ENCODE data around the gene SESTD1. TPM values are rescaled to one million over a fixed set of nuclear protein-coding genes. Genes with fewer than 3 reads are reported as not detected.

Gene SESTD1
- polyA plus RNA-seq, 3 donors, result 25.3 to 44.4 (median 25.3) TPM

DNA sequence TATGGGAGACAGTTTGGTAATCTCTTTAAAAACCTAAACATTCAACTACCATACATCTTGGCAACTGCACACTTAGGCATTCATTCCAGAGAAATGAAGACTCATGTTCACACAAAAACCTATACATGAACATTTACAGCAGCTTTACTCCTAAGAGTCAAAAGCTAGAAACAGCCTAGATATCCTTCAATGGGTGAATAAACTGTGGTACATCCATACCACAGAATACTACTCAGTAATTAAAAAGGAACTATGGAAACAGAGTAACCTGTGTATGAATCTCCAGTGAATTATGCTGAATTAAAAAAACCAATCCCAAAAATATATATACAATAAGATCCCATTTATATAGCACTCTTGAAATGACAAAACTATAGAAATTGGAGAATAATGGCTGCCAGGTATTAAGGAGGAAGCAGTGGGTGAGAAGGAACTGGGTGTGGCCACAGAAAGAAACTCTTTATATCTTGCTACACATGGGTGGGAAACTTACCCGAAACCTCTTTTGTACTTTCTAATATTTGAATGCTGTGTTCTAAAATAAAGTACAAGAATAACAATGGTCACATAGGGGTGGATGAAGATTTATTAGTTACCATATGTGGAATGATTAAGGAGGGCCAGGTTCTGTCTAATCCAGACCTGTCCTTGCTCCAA is 13.7 kb downstream of the SESTD1 start:
- H3K4me2 ChIP-seq (replicated peaks; ENCODE audit: extremely low read depth, low read length, poor library complexity, severe bottlenecking), result peak overlapping the region; percentile 24
- peaks cover 98% of the 10 kb centered on the region for H3K79me2 ChIP-seq (ENCODE audit: insufficient read depth, low read length)

GRCh38 chr2:179250095-179250494 is 14.5 kb downstream of the SESTD1 start:
- H3K27ac Mint-ChIP-seq, result peak overlapping the region in 5 of 7 donors; percentile 32 to 74 (median 46)
- H3K79me2 ChIP-seq (ENCODE audit: insufficient read depth, low read length), result peaks cover 98% of the 10 kb centered on the region
- intact Hi-C loops (cut with micrococcal nuclease), result no loop called here

More for the DNA sequence above, 13.7 kb downstream of the SESTD1 start:
- peak overlapping the region in 1 of 2 donors; percentile 16 for H3K27ac ChIP-seq (ENCODE audit: low read depth in 1 of 2, low read length in 2 of 2)
- peaks cover 98% of the 10 kb centered on the region for H4K20me1 ChIP-seq (ENCODE audit: insufficient read depth, low read length)
- Mint-ChIP-seq H3K27me3 (ENCODE audit: low read depth in 3 of 3) (peaks cover 0 to 1% (median 0%) of the 10 kb centered on the region in 3 donors), H3K36me3 (peaks cover 6 to 13% of the 10 kb centered on the region in 2 donors), H3K27ac (peak overlapping the region in 4 of 7 donors; percentile 5 to 64 (median 41)), H3K4me3 (peak overlapping the region in 1 of 2 donors; percentile 52), H3K4me1 (peaks cover 68% of the 10 kb centered on the region), H3K9me3 (peaks cover 0 to 4% (median 0%) of the 10 kb centered on the region in 7 donors)
- DNase-seq, result peak in 1 of 3 donors; percentile 33
- H3K4me3 ChIP-seq (replicated peaks in 1 of 3; ENCODE audit: low read depth in 2 of 3, low read length in 3 of 3), result no peak overlapping the region
- H2AFZ ChIP-seq (ENCODE audit: insufficient read depth, low read depth, low read length, poor library complexity, severe bottlenecking), result no peak overlapping the region
- WGBS (ENCODE audit: insufficient coverage), result no CpG with 5 or more reads among the region's 1 CpG
- intact Hi-C loops (cut with micrococcal nuclease), result no loop called here
- H3K36me3 ChIP-seq (replicated peaks in 1 of 2; ENCODE audit: control insufficient read depth in 1 of 2, insufficient read depth in 2 of 2, low read length in 2 of 2), result no peaks in the 10 kb centered on the region
- H3K4me1 ChIP-seq (ENCODE audit: control insufficient read depth in 1 of 2, insufficient read depth in 2 of 2, low read length in 2 of 2), result peaks cover 10 to 35% of the 10 kb centered on the region in 2 donors
- H3K9me3 ChIP-seq (replicated peaks in 1 of 2; ENCODE audit: control insufficient read depth in 1 of 2, insufficient read depth in 1 of 2, low read length in 2 of 2), result no peaks in the 10 kb centered on the region
- H3K9ac ChIP-seq (ENCODE audit: insufficient read depth, low read length, poor library complexity, severe bottlenecking), result no peak overlapping the region
- no peaks in the 10 kb centered on the region for H3K27me3 ChIP-seq (ENCODE audit: control insufficient read depth in 2 of 2, insufficient read depth in 2 of 2, low read length in 2 of 2)
- no peak for TF ChIP-seq CTCF (IDR thresholded peaks at IDR 0.05)

More at GRCh38 chr2:179250095-179250494, 14.5 kb downstream of the SESTD1 start:
- Histone ChIP-seq H3K4me1 (ENCODE audit: control insufficient read depth in 1 of 2, insufficient read depth in 2 of 2, low read length in 2 of 2) (peaks cover 10 to 35% of the 10 kb centered on the region in 2 donors), H4K20me1 (ENCODE audit: insufficient read depth, low read length) (peaks cover 98% of the 10 kb centered on the region), H3K36me3 (replicated peaks in 1 of 2; ENCODE audit: control insufficient read depth in 1 of 2, insufficient read depth in 2 of 2, low read length in 2 of 2) (no peaks in the 10 kb centered on the region), H3K9me3 (replicated peaks in 1 of 2; ENCODE audit: control insufficient read depth in 1 of 2, insufficient read depth in 1 of 2, low read length in 2 of 2) (no peaks in the 10 kb centered on the region), H3K27ac (ENCODE audit: low read depth in 1 of 2, low read length in 2 of 2) (peak overlapping the region in 1 of 2 donors; percentile 16), H3K4me2 (replicated peaks; ENCODE audit: extremely low read depth, low read length, poor library complexity, severe bottlenecking) (no peak overlapping the region), H3K27me3 (ENCODE audit: control insufficient read depth in 2 of 2, insufficient read depth in 2 of 2, low read length in 2 of 2) (no peaks in the 10 kb centered on the region), H3K4me3 (replicated peaks in 1 of 3; ENCODE audit: low read depth in 2 of 3, low read length in 3 of 3) (no peak overlapping the region), H2AFZ (ENCODE audit: insufficient read depth, low read depth, low read length, poor library complexity, severe bottlenecking) (no peak overlapping the region), H3K9ac (ENCODE audit: insufficient read depth, low read length, poor library complexity, severe bottlenecking) (no peak overlapping the region)
- H3K27me3 Mint-ChIP-seq (ENCODE audit: low read depth in 3 of 3), result peaks cover 0 to 1% (median 0%) of the 10 kb centered on the region in 3 donors
- TF ChIP-seq CTCF (IDR thresholded peaks at IDR 0.05), result no peak
- 93% methylated on average over 2 of the region's 3 CpGs for WGBS (ENCODE audit: insufficient coverage)
- DNase-seq, result peak in 1 of 3 donors; percentile 33
- H3K4me3 Mint-ChIP-seq, result no peak overlapping the region
- H3K36me3 Mint-ChIP-seq, result peaks cover 6 to 13% of the 10 kb centered on the region in 2 donors
- H3K9me3 Mint-ChIP-seq, result peaks cover 0 to 4% (median 0%) of the 10 kb centered on the region in 7 donors
- H3K4me1 Mint-ChIP-seq, result peaks cover 65% of the 10 kb centered on the region

Measured in CD14-positive monocyte (primary cell).